Pons (tissue), 1 donor: ENCODE results near the gene NAV2.
"Not testable (repeated sequence)": the region's sequence is repeated elsewhere in the genome, so short reads cannot be mapped to it uniquely, and the experiment has no call there.

Source experiments
- DNase-seq: peaks from one replicate; pipeline ENCODE4 v3.0.0-alpha.2; 2016; ENCODE audit warnings: low spot score

NAV2 gene

GRCh38 chr11:19949606-19950005 is 237.0 kb downstream of the NAV2 start:
- no peak for DNase-seq

GRCh38 chr11:19951558-19952115 is 239.0 kb downstream of the NAV2 start:
- peak; percentile 89 for DNase-seq

- peak; percentile 40 for DNase-seq
These were observed 239.5 kb downstream of the NAV2 start for GRCh38 chr11:19952116-19952605.

- DNase-seq: no peak
These were observed 240.3 kb downstream of the NAV2 start for GRCh38 chr11:19952911-19953310.

GRCh38 chr11:19953336-19953735 is 240.7 kb downstream of the NAV2 start:
- DNase-seq: no peak

GRCh38 chr11:19953909-19954308 is 241.3 kb downstream of the NAV2 start:
- DNase-seq: peak; percentile 95

GRCh38 chr11:19954899-19955298 is 242.3 kb downstream of the NAV2 start:
- no peak for DNase-seq

GRCh38 chr11:19955660-19956059 is 243.0 kb downstream of the NAV2 start:
- DNase-seq: no peak

- DNase-seq: no peak
These were observed 243.6 kb downstream of the NAV2 start for GRCh38 chr11:19956228-19956627.

GRCh38 chr11:19957294-19957943 is 244.8 kb downstream of the NAV2 start:
- DNase-seq: no peak

GRCh38 chr11:19958204-19958603 is 245.6 kb downstream of the NAV2 start:
- DNase-seq: no peak

GRCh38 chr11:19959210-19959609 is 246.6 kb downstream of the NAV2 start:
- DNase-seq: no peak

- DNase-seq: no peak
These were observed 247.0 kb downstream of the NAV2 start for GRCh38 chr11:19959648-19960059.

GRCh38 chr11:19960410-19960809 is 247.8 kb downstream of the NAV2 start:
- not testable (repeated sequence) for DNase-seq

- no peak for DNase-seq
These were observed 248.6 kb downstream of the NAV2 start for GRCh38 chr11:19961225-19961624.

GRCh38 chr11:19962053-19962800 is 249.6 kb downstream of the NAV2 start:
- DNase-seq: no peak

- no peak for DNase-seq
These were observed 250.2 kb downstream of the NAV2 start for GRCh38 chr11:19962801-19963175.

GRCh38 chr11:19963697-19964387 is 251.2 kb downstream of the NAV2 start:
- DNase-seq: no peak

GRCh38 chr11:19966441-19966840 is 253.8 kb downstream of the NAV2 start:
- no peak for DNase-seq

- DNase-seq: no peak
These were observed 254.3 kb downstream of the NAV2 start for GRCh38 chr11:19966927-19967326.

- DNase-seq: no peak
These were observed 255.2 kb downstream of the NAV2 start for GRCh38 chr11:19967787-19968186.

GRCh38 chr11:19968860-19969259 is 256.2 kb downstream of the NAV2 start:
- no peak for DNase-seq

GRCh38 chr11:19970944-19971343 is 258.3 kb downstream of the NAV2 start:
- DNase-seq: no peak
